Neural progenitor cell (in vitro differentiated cells): Measurements from ENCODE around the gene FOSB.

Experiments
- EZH2 ChIP-seq: fragments of 200-600 bp; sonication (generic); IDR thresholded peaks from 2 replicates; pipeline ENCODE4 v1.6.1; 2017; ENCODE audit warnings: antibody characterized with exemption, mild to moderate bottlenecking, moderate library complexity
- EZH2phosphoT487 ChIP-seq: fragments of 200-600 bp; sonication (generic); IDR thresholded peaks from 2 replicates; pipeline ENCODE4 v1.6.1; 2017; ENCODE audit warnings: antibody characterized with exemption
- TF ChIP-seq, protein P1 (sequence below): fragments of 200-600 bp; sonication (generic); IDR thresholded peaks from 2 replicates; pipeline ENCODE4 v1.5.1; 2017; ENCODE audit warnings: antibody characterized with exemption, mild to moderate bottlenecking

DNA sequence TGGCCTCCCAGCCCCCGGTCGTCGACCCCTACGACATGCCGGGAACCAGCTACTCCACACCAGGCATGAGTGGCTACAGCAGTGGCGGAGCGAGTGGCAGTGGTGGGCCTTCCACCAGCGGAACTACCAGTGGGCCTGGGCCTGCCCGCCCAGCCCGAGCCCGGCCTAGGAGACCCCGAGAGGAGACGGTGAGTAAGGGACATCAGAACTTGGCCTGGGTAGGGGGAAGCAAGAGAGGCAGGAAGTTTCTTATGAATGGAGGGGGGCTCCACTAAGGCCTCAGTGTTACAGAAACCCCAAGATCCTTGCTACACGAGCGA is 2.9 kb downstream of the FOSB start:
- no peak for TF ChIP-seq EZH2
- TF ChIP-seq, protein P1, sequence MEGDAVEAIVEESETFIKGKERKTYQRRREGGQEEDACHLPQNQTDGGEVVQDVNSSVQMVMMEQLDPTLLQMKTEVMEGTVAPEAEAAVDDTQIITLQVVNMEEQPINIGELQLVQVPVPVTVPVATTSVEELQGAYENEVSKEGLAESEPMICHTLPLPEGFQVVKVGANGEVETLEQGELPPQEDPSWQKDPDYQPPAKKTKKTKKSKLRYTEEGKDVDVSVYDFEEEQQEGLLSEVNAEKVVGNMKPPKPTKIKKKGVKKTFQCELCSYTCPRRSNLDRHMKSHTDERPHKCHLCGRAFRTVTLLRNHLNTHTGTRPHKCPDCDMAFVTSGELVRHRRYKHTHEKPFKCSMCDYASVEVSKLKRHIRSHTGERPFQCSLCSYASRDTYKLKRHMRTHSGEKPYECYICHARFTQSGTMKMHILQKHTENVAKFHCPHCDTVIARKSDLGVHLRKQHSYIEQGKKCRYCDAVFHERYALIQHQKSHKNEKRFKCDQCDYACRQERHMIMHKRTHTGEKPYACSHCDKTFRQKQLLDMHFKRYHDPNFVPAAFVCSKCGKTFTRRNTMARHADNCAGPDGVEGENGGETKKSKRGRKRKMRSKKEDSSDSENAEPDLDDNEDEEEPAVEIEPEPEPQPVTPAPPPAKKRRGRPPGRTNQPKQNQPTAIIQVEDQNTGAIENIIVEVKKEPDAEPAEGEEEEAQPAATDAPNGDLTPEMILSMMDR: no peak
- no peak for TF ChIP-seq EZH2phosphoT487
